Ishikawa (cell line): Measurements from ENCODE around the gene RNF151.

Experiments used
- RAD21 ChIP-seq: IDR thresholded peaks from 2 replicates; pipeline ENCODE4 v1.6.1; 2012; ENCODE audit warnings: low read depth
- REST ChIP-seq: IDR thresholded peaks from 2 replicates; pipeline ENCODE4 v1.6.1; 2012; ENCODE audit warnings: low read depth, mild to moderate bottlenecking
- TAF1 ChIP-seq: IDR thresholded peaks from 2 replicates; pipeline ENCODE4 v1.6.1; 2012; ENCODE audit warnings: low read depth, mild to moderate bottlenecking

DNA sequence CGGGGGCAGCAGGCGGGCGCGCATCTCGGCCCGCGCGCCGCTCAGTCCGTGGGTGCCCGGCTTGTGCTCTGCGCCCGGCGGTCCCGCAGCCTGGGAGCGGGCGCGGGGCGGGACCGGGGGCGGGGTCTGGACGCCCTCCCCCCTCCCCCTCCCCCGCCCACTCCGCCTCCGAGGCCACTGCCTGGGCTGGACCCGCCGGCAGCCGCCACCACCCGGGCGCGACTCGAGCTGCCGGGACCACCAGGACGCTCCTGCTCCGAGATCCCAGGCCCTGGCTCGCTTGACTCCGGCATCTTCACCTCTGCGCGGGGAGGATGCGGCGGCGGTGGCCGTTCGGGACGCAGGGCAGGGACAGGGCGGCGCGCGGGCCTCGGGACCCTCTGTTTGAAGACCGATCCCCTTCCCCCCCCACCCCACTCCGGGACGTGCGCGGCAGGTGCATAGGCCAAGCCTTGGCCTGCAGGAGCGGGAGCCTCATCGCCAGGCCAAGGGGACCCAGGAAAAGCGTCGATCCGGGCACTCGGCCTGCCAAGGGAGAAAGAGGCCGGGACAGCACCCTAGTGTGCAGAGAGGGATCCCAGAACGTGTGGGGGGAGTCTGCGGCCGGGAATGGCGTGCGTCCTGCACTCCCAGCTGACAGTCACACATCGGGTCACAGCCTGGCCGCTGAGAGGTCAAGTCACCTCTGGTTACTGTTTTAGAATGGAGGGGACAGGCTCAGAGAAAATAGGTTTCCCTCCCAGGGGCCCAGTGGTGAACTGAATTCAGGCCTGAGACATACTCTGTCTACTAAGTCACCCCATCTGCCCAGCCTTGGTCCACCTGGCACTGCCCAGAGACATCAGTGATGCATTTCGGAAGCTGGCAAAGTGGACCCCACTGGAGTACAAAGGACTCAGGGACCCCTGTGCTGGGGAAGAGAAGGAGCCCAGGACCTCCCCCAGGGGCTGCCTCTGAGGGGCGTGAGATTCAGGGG, 48.0 kb upstream of the RNF151 start, which contains the start of gene HS3ST6:
- TF ChIP-seq TAF1 (no peak), REST (no peak), RAD21 (no peak)
